HepG2 (cell line): ENCODE measurements around the gene ZNF217. TPM values are rescaled to one million over a fixed set of nuclear protein-coding genes. Genes with fewer than 3 reads are reported as not detected.
A peak's percentile ranks its signal among the peaks of the same experiment; 100 is the strongest.

Experiments
- CBX2 ChIP-seq, 2 experiments: fragments of 200-600 bp in 1 of 2; sonication (generic); formaldehyde crosslinking in 1 of 2; IDR thresholded peaks; 2 replicates each; pipeline versions ENCODE4 v1.7.0 to v1.8.1; 2018 to 2022; ENCODE audit warnings: low read depth in 2 of 2, low read length in 1 of 2, mild to moderate bottlenecking in 1 of 2, missing genetic modification reagents in 1 of 2
- CHD4 ChIP-seq: fragments of 200-600 bp; sonication (generic); IDR thresholded peaks from 2 replicates; pipeline ENCODE4 v1.7.0; 2017; ENCODE audit warnings: mild to moderate bottlenecking, low read length, borderline replicate concordance
- DMTF1 ChIP-seq: sonication (generic); formaldehyde crosslinking; IDR thresholded peaks from 2 replicates; pipeline ENCODE4 v1.4.0; 2020; ENCODE audit warnings: mild to moderate bottlenecking, missing genetic modification reagents
- E2F2 ChIP-seq: sonication (generic); formaldehyde crosslinking; IDR thresholded peaks from 2 replicates; pipeline ENCODE4 v1.4.0; 2020; ENCODE audit warnings: missing genetic modification reagents, borderline replicate concordance
- KDM2A ChIP-seq: sonication (generic); formaldehyde crosslinking; IDR thresholded peaks from 2 replicates; pipeline ENCODE4 v1.4.0; 2020; ENCODE audit warnings: low read depth, missing genetic modification reagents, borderline replicate concordance
- MED13 ChIP-seq: sonication (generic); formaldehyde crosslinking; IDR thresholded peaks from 2 replicates; pipeline ENCODE4 v1.5.0; 2020; ENCODE audit warnings: missing genetic modification reagents
- SAP130 ChIP-seq: IDR thresholded peaks from 2 replicates; pipeline ENCODE4 v1.6.1; 2016; ENCODE audit warnings: low read depth
- SIX4 ChIP-seq: sonication (generic); formaldehyde crosslinking; IDR thresholded peaks from 2 replicates; pipeline ENCODE4 v1.4.0; 2020; ENCODE audit warnings: missing genetic modification reagents
- SOX5 ChIP-seq: IDR thresholded peaks from 2 replicates; pipeline ENCODE4 v1.6.1; 2016; ENCODE audit warnings: borderline replicate concordance
- TERF1 ChIP-seq: sonication (generic); formaldehyde crosslinking; IDR thresholded peaks from 2 replicates; pipeline ENCODE4 v1.8.0; 2022; ENCODE audit warnings: mild to moderate bottlenecking, missing genetic modification reagents, moderate library complexity
- TOPORS ChIP-seq: sonication (generic); formaldehyde crosslinking; IDR thresholded peaks from 2 replicates; pipeline ENCODE4 v1.8.0; 2023; ENCODE audit warnings: mild to moderate bottlenecking, missing genetic modification reagents
- UBTF ChIP-seq: sonication (generic); formaldehyde crosslinking; IDR thresholded peaks from 2 replicates; pipeline ENCODE4 v1.4.0; 2020; ENCODE audit warnings: mild to moderate bottlenecking, missing genetic modification reagents
- XBP1 ChIP-seq: sonication (generic); formaldehyde crosslinking; IDR thresholded peaks from 2 replicates; pipeline ENCODE4 v1.5.0; 2020; ENCODE audit warnings: missing genetic modification reagents
- ZNF10 ChIP-seq: sonication (generic); formaldehyde crosslinking; IDR thresholded peaks from 2 replicates; pipeline ENCODE4 v1.4.0; 2020; ENCODE audit warnings: mild to moderate bottlenecking, low read depth, missing genetic modification reagents, borderline replicate concordance
- ZNF260 ChIP-seq: sonication (generic); formaldehyde crosslinking; IDR thresholded peaks from 2 replicates; pipeline ENCODE4 v1.4.0; 2020; ENCODE audit warnings: missing genetic modification reagents, low read depth, mild to moderate bottlenecking, borderline replicate concordance
- ZNF558 ChIP-seq: sonication (generic); formaldehyde crosslinking; IDR thresholded peaks from 2 replicates; pipeline ENCODE4 v1.9.0; 2022; ENCODE audit warnings: mild to moderate bottlenecking, missing genetic modification reagents, borderline replicate concordance
- ZNF572 ChIP-seq: sonication (generic); formaldehyde crosslinking; IDR thresholded peaks from 2 replicates; pipeline ENCODE4 v1.5.1; 2020; ENCODE audit warnings: mild to moderate bottlenecking, missing genetic modification reagents
- ZNF790 ChIP-seq: sonication (generic); formaldehyde crosslinking; IDR thresholded peaks from 2 replicates; pipeline ENCODE4 v1.8.0; 2022; ENCODE audit warnings: missing genetic modification reagents, mild to moderate bottlenecking, borderline replicate concordance
- ZSCAN5A ChIP-seq: sonication (generic); formaldehyde crosslinking; IDR thresholded peaks from 2 replicates; pipeline ENCODE4 v1.8.0; 2022; ENCODE audit warnings: mild to moderate bottlenecking, missing genetic modification reagents, borderline replicate concordance
- ZZZ3 ChIP-seq: sonication (generic); formaldehyde crosslinking; IDR thresholded peaks from 2 replicates; pipeline ENCODE4 v1.4.0; 2020; ENCODE audit warnings: missing genetic modification reagents, mild to moderate bottlenecking, borderline replicate concordance
- polyA plus RNA-seq, 8 experiments: library from polyadenylated mRNA; depleted of rRNA in 3 of 8; stranded (reverse) in 7 of 8; unstranded in 1 of 8; fragments of >200 nt; fragmentation: Illumina TruSeq in 4 of 8; extraction: Trizol in 4 of 8; gene quantifications; 2 replicates each; pipeline versions ENCODE4 v1.2.1 to v1.2.3, GENCODE V29; 2011 to 2016; ENCODE audit warnings: low read depth in 4 of 8, missing spikeins in 1 of 8, mixed read lengths in 1 of 8; ENCODE audit not compliant: insufficient read depth in 1 of 8
- total RNA-seq, 5 experiments: library from RNA; depleted of rRNA; stranded (reverse); fragments of >200 nt; fragmentation: Illumina TruSeq; extraction: Trizol; gene quantifications; 2 replicates each; pipeline ENCODE4 v1.2.3, GENCODE V29; 2016; ENCODE audit warnings: low read depth in 1 of 5

Gene ZNF217
- total and polyA plus RNA-seq, 2 of the 13 experiments (the other 11 are each of a cell fraction or from before 2014, with no cell fraction given): 22.3 to 29.8 TPM

- no peak for TF ChIP-seq TERF1 (CRISPR knock-in tag)
- TF ChIP-seq SAP130 (CRISPR knock-in tag): peak; percentile 87
- 0 out of 2 replicates have a peak, but pooled peaks have one; percentile 68 for TF ChIP-seq ZNF558 (CRISPR knock-in tag)
- TF ChIP-seq SOX5 (CRISPR knock-in tag): no peak
- TF ChIP-seq CBX2 (IDR thresholded peaks at IDR 0.05; ENCODE audit: low read depth, low read length): no peak
- TF ChIP-seq CBX2 (CRISPR knock-in tag; IDR thresholded peaks at IDR 0.05; ENCODE audit: low read depth): no peak
- TF ChIP-seq CHD4: peak; percentile 97
- TF ChIP-seq E2F2 (CRISPR knock-in tag): no peak
- no peak; the same call in 1 of the 2 replicates for TF ChIP-seq KDM2A (CRISPR knock-in tag)
- no peak for TF ChIP-seq XBP1 (CRISPR knock-in tag)
- TF ChIP-seq SIX4 (CRISPR knock-in tag): peak; percentile 55; the same call in 1 of the 2 replicates
- TF ChIP-seq TOPORS (CRISPR knock-in tag): no peak
- TF ChIP-seq DMTF1 (CRISPR knock-in tag): no peak
- TF ChIP-seq ZNF572 (CRISPR knock-in tag): no peak
- TF ChIP-seq ZNF790 (CRISPR knock-in tag): no peak
- no peak for TF ChIP-seq MED13 (CRISPR knock-in tag)
- peak; percentile 95; the same call in 1 of the 2 replicates for TF ChIP-seq ZSCAN5A (CRISPR knock-in tag)
- TF ChIP-seq ZNF260 (CRISPR knock-in tag): no peak
- TF ChIP-seq ZNF10 (CRISPR knock-in tag): no peak
- TF ChIP-seq UBTF (CRISPR knock-in tag): peak; percentile 44; the same call in 1 of the 2 replicates
- TF ChIP-seq ZZZ3 (CRISPR knock-in tag): no peak; the same call in 1 of the 2 replicates
Measured at GRCh38 chr20:53642196-53643030, 48.8 kb upstream of the ZNF217 start (continued).
